K562 (cell line): ENCODE data around the gene GGA2. TPM values are rescaled to one million over a fixed set of nuclear protein-coding genes. Genes with fewer than 3 reads are reported as not detected.
A peak's percentile ranks its signal among the peaks of the same experiment; 100 is the strongest.

Experiments used
- ARID1B ChIP-seq: fragments of 450-650 bp; IDR thresholded peaks from 2 replicates; pipeline ENCODE4 v1.6.1; 2016; ENCODE audit warnings: antibody characterized with exemption, mild to moderate bottlenecking, inconsistent platforms
- ATF1 ChIP-seq, 2 experiments: fragments of 450-650 bp in 1 of 2; IDR thresholded peaks; 2 replicates each; pipeline ENCODE4 v1.6.1; 2016; ENCODE audit warnings: missing compliant biosample characterization in 1 of 2, missing genetic modification characterization in 1 of 2
- DPF2 ChIP-seq: fragments of 450-650 bp; IDR thresholded peaks from 2 replicates; pipeline ENCODE4 v1.6.1; 2016
- HCFC1 ChIP-seq: IDR thresholded peaks from 2 replicates; pipeline ENCODE4 v1.6.1; 2012; ENCODE audit warnings: low read depth, low read length, improper control_type of control experiment
- HEY1 ChIP-seq: fragments of 250-450 bp; sonication (Bioruptor Pico); IDR thresholded peaks from 2 replicates; pipeline ENCODE4 v1.5.0; 2020; ENCODE audit warnings: mild to moderate bottlenecking, moderate library complexity, borderline replicate concordance
- KLF10 ChIP-seq: fragments of 250-450 bp; sonication (Bioruptor Pico); IDR thresholded peaks from 2 replicates; pipeline ENCODE4 v1.6.1; 2021; ENCODE audit warnings: matching md5 sums
- MBD2 ChIP-seq: sonication (generic); IDR thresholded peaks from 2 replicates; pipeline ENCODE4 v1.6.1; 2016; ENCODE audit warnings: low read depth, borderline replicate concordance
- MCM3 ChIP-seq: fragments of 450-650 bp; IDR thresholded peaks from 2 replicates; pipeline ENCODE4 v1.6.1; 2016
- MTA3 ChIP-seq: fragments of 450-650 bp; formaldehyde crosslinking; IDR thresholded peaks from 2 replicates; pipeline ENCODE4 v1.6.1; 2017; ENCODE audit warnings: mild to moderate bottlenecking, borderline replicate concordance
- PHB ChIP-seq: fragments of 250-450 bp; sonication (Bioruptor Pico); IDR thresholded peaks from 2 replicates; pipeline ENCODE4 v1.5.0; 2021
- RHOXF2B ChIP-seq: fragments of 250-450 bp; sonication (Bioruptor Pico); conservative IDR thresholded peaks from 2 replicates; pipeline ENCODE4 v1.5.1; 2021
- SMC3 ChIP-seq: conservative IDR thresholded peaks from 2 replicates; pipeline ENCODE4 v1.6.1; 2011; ENCODE audit warnings: low read depth, low read length, improper control_type of control experiment; ENCODE audit not compliant: insufficient read depth
- TRIM25 ChIP-seq: fragments of 450-650 bp; IDR thresholded peaks from 2 replicates; pipeline ENCODE4 v1.7.0; 2016; ENCODE audit warnings: borderline replicate concordance
- ZNF121 ChIP-seq: sonication (generic); formaldehyde crosslinking; conservative IDR thresholded peaks from 2 replicates; pipeline ENCODE4 v1.8.0; 2022; ENCODE audit warnings: missing genetic modification reagents
- polyA plus RNA-seq, 8 experiments: library from polyadenylated mRNA; depleted of rRNA in 4 of 8; stranded (reverse) in 5 of 8; unstranded in 3 of 8; fragments of >200 nt; fragmentation: Nextera tagmentation in 2 of 8; fragmentation: Illumina TruSeq in 1 of 8; extraction: Ambion mirVana in 2 of 8; extraction: Trizol in 1 of 8; gene quantifications; 2 replicates each; pipeline versions ENCODE4 v1.2.1 to v1.2.3, GENCODE V29; 2011 to 2014; ENCODE audit warnings: inconsistent platforms in 1 of 8, missing spikeins in 1 of 8
- total RNA-seq, 7 experiments: library from RNA; depleted of rRNA in 6 of 7; stranded (reverse); fragments of >200 nt in 6 of 7; fragmentation: Illumina TruSeq in 2 of 7; extraction: Trizol in 2 of 7; gene quantifications; 2 replicates each; pipeline versions ENCODE4 v1.2.1 to v1.2.3, GENCODE V29; 2011 to 2021; ENCODE audit warnings: low replicate concordance in 1 of 7
- TF ChIP-seq, protein P1 (sequence below), 2 experiments: fragments of 450-650 bp in 1 of 2; sonication (generic) in 1 of 2; formaldehyde crosslinking in 1 of 2; IDR thresholded peaks; 2 replicates each; pipeline versions ENCODE4 v1.7.1 to v1.9.0; 2016 to 2022; ENCODE audit warnings: inconsistent platforms in 1 of 2, mild to moderate bottlenecking in 1 of 2, missing genetic modification reagents in 1 of 2
- TF ChIP-seq, protein P2 (sequence below): fragments of 250-450 bp; sonication (Bioruptor Pico); IDR thresholded peaks from 2 replicates; pipeline ENCODE4 v1.8.0; 2021; ENCODE audit warnings: moderate library complexity, mild to moderate bottlenecking, inconsistent platforms

GGA2 gene
- total and polyA plus RNA-seq, 9 of the 15 experiments (the other 6 are each of a cell fraction or from before 2014, with no cell fraction given): 11.9 to 133 (median 66.3) TPM

DNA sequence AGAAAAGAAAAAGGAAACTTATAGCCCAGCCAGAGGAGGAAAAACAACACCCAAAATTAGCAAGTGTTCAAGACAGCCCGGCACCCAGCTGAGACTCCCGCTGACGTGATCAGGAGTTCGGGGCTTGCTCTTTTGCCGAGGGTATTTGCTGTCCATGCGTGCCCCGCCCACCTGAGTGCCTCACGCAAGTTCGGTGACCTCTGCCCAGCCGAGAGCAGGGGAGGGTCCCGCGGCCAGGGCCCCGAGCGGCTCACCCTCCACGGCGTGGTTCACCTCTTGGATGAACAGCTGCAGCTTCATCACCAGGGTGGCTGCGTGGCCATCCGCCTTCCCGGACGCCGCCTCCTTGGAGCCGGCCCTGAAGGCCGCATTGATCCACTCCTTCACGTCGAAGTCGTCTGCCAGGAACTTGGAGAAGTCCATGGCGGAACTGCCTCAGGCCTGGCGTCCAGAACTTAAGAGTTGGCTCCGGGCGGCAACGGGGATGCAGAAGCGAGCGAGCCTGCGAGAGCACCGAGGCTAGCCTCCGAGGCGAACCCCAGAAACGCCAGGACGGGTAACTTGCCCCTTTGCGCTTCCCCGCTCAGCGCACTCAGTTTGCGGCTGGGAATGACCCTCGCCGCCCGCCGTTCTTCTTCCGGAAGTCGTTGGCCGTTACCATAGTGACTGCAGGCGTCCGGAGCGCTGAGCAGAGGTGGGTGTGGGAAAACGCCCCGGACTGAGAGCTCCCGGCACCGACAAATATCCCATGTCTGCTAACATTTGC is 57.5 kb downstream of the GGA2 start, which contains the start of gene COG7 (continued):
- no peak for TF ChIP-seq SMC3
- no peak for TF ChIP-seq HEY1 (CRISPR knock-in tag)
- TF ChIP-seq HCFC1: peak; percentile 73
- TF ChIP-seq TRIM25: no peak
- TF ChIP-seq ZNF121 (CRISPR knock-in tag): peak; percentile 73; the same call in 1 of the 2 replicates
- TF ChIP-seq RHOXF2B (CRISPR knock-in tag): no peak
- TF ChIP-seq MTA3: peak; percentile 100
- no peak for TF ChIP-seq KLF10 (CRISPR knock-in tag)
- TF ChIP-seq DPF2: peak; percentile 8; the same call in 1 of the 2 replicates
- peak; percentile 27; the same call in 1 of the 2 replicates for TF ChIP-seq MBD2
- peak; percentile 26; the same call in 1 of the 2 replicates for TF ChIP-seq ARID1B
- no peak for TF ChIP-seq MCM3
- no peak for TF ChIP-seq PHB (CRISPR knock-in tag)
- TF ChIP-seq, protein P1, sequence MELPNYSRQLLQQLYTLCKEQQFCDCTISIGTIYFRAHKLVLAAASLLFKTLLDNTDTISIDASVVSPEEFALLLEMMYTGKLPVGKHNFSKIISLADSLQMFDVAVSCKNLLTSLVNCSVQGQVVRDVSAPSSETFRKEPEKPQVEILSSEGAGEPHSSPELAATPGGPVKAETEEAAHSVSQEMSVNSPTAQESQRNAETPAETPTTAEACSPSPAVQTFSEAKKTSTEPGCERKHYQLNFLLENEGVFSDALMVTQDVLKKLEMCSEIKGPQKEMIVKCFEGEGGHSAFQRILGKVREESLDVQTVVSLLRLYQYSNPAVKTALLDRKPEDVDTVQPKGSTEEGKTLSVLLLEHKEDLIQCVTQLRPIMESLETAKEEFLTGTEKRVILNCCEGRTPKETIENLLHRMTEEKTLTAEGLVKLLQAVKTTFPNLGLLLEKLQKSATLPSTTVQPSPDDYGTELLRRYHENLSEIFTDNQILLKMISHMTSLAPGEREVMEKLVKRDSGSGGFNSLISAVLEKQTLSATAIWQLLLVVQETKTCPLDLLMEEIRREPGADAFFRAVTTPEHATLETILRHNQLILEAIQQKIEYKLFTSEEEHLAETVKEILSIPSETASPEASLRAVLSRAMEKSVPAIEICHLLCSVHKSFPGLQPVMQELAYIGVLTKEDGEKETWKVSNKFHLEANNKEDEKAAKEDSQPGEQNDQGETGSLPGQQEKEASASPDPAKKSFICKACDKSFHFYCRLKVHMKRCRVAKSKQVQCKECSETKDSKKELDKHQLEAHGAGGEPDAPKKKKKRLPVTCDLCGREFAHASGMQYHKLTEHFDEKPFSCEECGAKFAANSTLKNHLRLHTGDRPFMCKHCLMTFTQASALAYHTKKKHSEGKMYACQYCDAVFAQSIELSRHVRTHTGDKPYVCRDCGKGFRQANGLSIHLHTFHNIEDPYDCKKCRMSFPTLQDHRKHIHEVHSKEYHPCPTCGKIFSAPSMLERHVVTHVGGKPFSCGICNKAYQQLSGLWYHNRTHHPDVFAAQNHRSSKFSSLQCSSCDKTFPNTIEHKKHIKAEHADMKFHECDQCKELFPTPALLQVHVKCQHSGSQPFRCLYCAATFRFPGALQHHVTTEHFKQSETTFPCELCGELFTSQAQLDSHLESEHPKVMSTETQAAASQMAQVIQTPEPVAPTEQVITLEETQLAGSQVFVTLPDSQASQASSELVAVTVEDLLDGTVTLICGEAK (IDR thresholded peaks at IDR 0.05): peak; percentile 84
- TF ChIP-seq, protein P1 (CRISPR knock-in tag; IDR thresholded peaks at IDR 0.05): no peak
- TF ChIP-seq, protein P2, sequence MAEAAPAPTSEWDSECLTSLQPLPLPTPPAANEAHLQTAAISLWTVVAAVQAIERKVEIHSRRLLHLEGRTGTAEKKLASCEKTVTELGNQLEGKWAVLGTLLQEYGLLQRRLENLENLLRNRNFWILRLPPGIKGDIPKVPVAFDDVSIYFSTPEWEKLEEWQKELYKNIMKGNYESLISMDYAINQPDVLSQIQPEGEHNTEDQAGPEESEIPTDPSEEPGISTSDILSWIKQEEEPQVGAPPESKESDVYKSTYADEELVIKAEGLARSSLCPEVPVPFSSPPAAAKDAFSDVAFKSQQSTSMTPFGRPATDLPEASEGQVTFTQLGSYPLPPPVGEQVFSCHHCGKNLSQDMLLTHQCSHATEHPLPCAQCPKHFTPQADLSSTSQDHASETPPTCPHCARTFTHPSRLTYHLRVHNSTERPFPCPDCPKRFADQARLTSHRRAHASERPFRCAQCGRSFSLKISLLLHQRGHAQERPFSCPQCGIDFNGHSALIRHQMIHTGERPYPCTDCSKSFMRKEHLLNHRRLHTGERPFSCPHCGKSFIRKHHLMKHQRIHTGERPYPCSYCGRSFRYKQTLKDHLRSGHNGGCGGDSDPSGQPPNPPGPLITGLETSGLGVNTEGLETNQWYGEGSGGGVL: no peak
- TF ChIP-seq ATF1 (CRISPR knock-in tag; IDR thresholded peaks at IDR 0.05): no peak
- peak; percentile 88 for TF ChIP-seq ATF1 (tag; IDR thresholded peaks at IDR 0.05)
